K562 (cell line): Measurements from ENCODE around the gene NT5DC4. TPM values are rescaled to one million over a fixed set of nuclear protein-coding genes. Genes with fewer than 3 reads are reported as not detected.

Experiments
- ATAC-seq: fragments of 200-7000 bp; cut with Tn5 transposase; 3 replicates; pipeline ENCODE4 v1.9.1; 2020; ENCODE audit warnings: moderate library complexity
- BruUV-seq: library from RNA; stranded (reverse); fragments of 400-500 nt; replicated peaks from 2 replicates; lab custom pipeline; 2021; lab: Mats Ljungman, UMichigan
- CTCF ChIA-PET: fragments of 300-600 bp; formaldehyde crosslinking; extraction: SDS; loops from one replicate; lab custom pipeline; 2021; ENCODE audit warnings: low intra/inter-chr PET ratio; lab: Yijun Ruan, JAX
- POLR2A ChIA-PET: fragments of 300-600, 350-650 bp; sonication (Branson Sonifier 250); formaldehyde crosslinking; extraction: SDS; loops from one replicate; lab custom pipeline; 2021; ENCODE audit warnings: antibody characterized with exemption, inconsistent platforms; lab: Yijun Ruan, JAX
- DNase-seq, 4 experiments: peaks; one replicate each; pipeline versions ENCODE4 v3.0.0 to v3.0.0-alpha.2; 2011 to 2018; ENCODE audit warnings: low spot score in 3 of 4, mixed read lengths in 3 of 4; ENCODE audit errors: extremely low read depth in 1 of 4
- FAIRE-seq: peaks from 2 replicates; lab custom pipeline; 2011; peaks lifted over from hg19 to GRCh38; lab: Jason Lieb, UNC
- H2AFZ ChIP-seq: 2 replicates; pipeline ENCODE4 v1.6.0; 2011; ENCODE audit warnings: low read depth, low read length, control low read depth, inconsistent platforms
- H3K27ac ChIP-seq: fragments of 200-600 bp; 3 replicates; pipeline ENCODE4 v1.8.0; 2011; ENCODE audit warnings: low read depth, mild to moderate bottlenecking, control low read depth, inconsistent platforms, low read length, moderate library complexity, mixed read lengths; ENCODE audit errors: extremely low read depth
- H3K27me3 ChIP-seq, 2 experiments: fragments of 300-600 bp in 1 of 2; 2 replicates in 1 of 2; 3 replicates in 1 of 2; pipeline versions ENCODE4 v1.6.0 to v1.8.0; 2011; ENCODE audit warnings: inconsistent platforms in 2 of 2, low read length in 2 of 2, mild to moderate bottlenecking in 1 of 2, mixed read lengths in 1 of 2, moderate library complexity in 1 of 2; ENCODE audit not compliant: control insufficient read depth in 2 of 2, insufficient read depth in 2 of 2
- H3K36me3 ChIP-seq: fragments of 300-600 bp; 3 replicates; pipeline ENCODE4 v1.8.0; 2011; ENCODE audit warnings: mild to moderate bottlenecking, low read length, inconsistent platforms; ENCODE audit not compliant: control insufficient read depth, insufficient read depth
- H3K4me1 ChIP-seq, 2 experiments: fragments of 200-600 bp in 1 of 2; replicated peaks in 1 of 2; 2 replicates in 1 of 2; 3 replicates in 1 of 2; pipeline versions ENCODE4 v1.5.1 to v1.8.0; 2011; ENCODE audit warnings: inconsistent platforms in 2 of 2, low read length in 2 of 2, mild to moderate bottlenecking in 1 of 2, mixed read lengths in 1 of 2, moderate library complexity in 1 of 2; ENCODE audit not compliant: control insufficient read depth in 2 of 2, insufficient read depth in 2 of 2
- H3K4me2 ChIP-seq: 2 replicates; pipeline ENCODE4 v1.6.1; 2011; ENCODE audit warnings: low read length, control low read depth, inconsistent platforms, mixed read lengths; ENCODE audit not compliant: insufficient read depth
- H3K4me3 ChIP-seq: fragments of 200-600 bp; sonication (generic), shearing (Covaris generic); 2 replicates; pipeline ENCODE4 v1.5.1; 2016; ENCODE audit warnings: control low read depth, inconsistent platforms
- H3K79me2 ChIP-seq: fragments of 200-600 bp; 3 replicates; pipeline ENCODE4 v1.8.0; 2011; ENCODE audit warnings: low read length, inconsistent platforms; ENCODE audit not compliant: control insufficient read depth, insufficient read depth
- H3K9ac ChIP-seq, 2 experiments: 2 replicates each; pipeline versions ENCODE4 v1.6.0 to v1.6.1; 2011; ENCODE audit warnings: low read depth in 2 of 2, low read length in 2 of 2, control low read depth in 1 of 2, inconsistent platforms in 1 of 2, mild to moderate bottlenecking in 1 of 2, mixed read lengths in 1 of 2; ENCODE audit not compliant: insufficient read depth in 1 of 2
- H3K9me1 ChIP-seq: one replicate; pipeline ENCODE4 v1.6.0; 2011; ENCODE audit warnings: inconsistent platforms, mild to moderate bottlenecking, low read length, moderate library complexity; ENCODE audit not compliant: control insufficient read depth, insufficient read depth
- H3K9me3 ChIP-seq: replicated peaks from 2 replicates; pipeline ENCODE4 v1.5.1; 2011; ENCODE audit warnings: low read depth, low read length, inconsistent platforms; ENCODE audit not compliant: control insufficient read depth, insufficient read depth
- H4K20me1 ChIP-seq: replicated peaks from 2 replicates; pipeline ENCODE4 v1.6.1; 2011; ENCODE audit warnings: low read length, inconsistent platforms, mixed read lengths; ENCODE audit not compliant: control insufficient read depth, insufficient read depth
- COPS2 ChIP-seq: fragments of 450-650 bp; conservative IDR thresholded peaks from 2 replicates; pipeline ENCODE4 v1.6.1; 2016; ENCODE audit warnings: mild to moderate bottlenecking, moderate library complexity
- CREB3 ChIP-seq: fragments of 450-650 bp; conservative IDR thresholded peaks from 2 replicates; pipeline ENCODE4 v1.6.1; 2016; ENCODE audit warnings: missing genetic modification characterization, low read depth, mild to moderate bottlenecking, missing compliant biosample characterization, moderate library complexity
- PCBP2 ChIP-seq: fragments of 200-400 bp; formaldehyde crosslinking; IDR thresholded peaks from 2 replicates; pipeline ENCODE4 v1.6.1; 2018; ENCODE audit warnings: low read length, low read depth, mild to moderate bottlenecking, moderate library complexity; ENCODE audit not compliant: poor library complexity, severe bottlenecking
- TAF15 ChIP-seq: fragments of 200-400 bp; formaldehyde crosslinking; IDR thresholded peaks from 2 replicates; pipeline ENCODE4 v1.6.1; 2017; ENCODE audit warnings: mild to moderate bottlenecking, low read depth, low read length, moderate library complexity
- THRB ChIP-seq: fragments of 450-650 bp; formaldehyde crosslinking; conservative IDR thresholded peaks from 2 replicates; pipeline ENCODE4 v1.4.0; 2022; ENCODE audit warnings: mild to moderate bottlenecking, missing genetic modification characterization
- VEZF1 ChIP-seq: fragments of 200-800 bp; sonication (Bioruptor generic); IDR thresholded peaks from 2 replicates; pipeline ENCODE4 v1.6.1; 2017; ENCODE audit warnings: missing genetic modification characterization, missing compliant biosample characterization
- ZNF551 ChIP-seq: fragments of 250-450 bp; sonication (Bioruptor Pico); IDR thresholded peaks from 2 replicates; pipeline ENCODE4 v1.5.0; 2021; ENCODE audit warnings: mild to moderate bottlenecking, moderate library complexity
- ZNF592 ChIP-seq: fragments of 450-650 bp; IDR thresholded peaks from 2 replicates; pipeline ENCODE4 v1.6.1; 2017; ENCODE audit warnings: antibody characterized with exemption, mild to moderate bottlenecking
- ZSCAN32 ChIP-seq: fragments of 450-650 bp; formaldehyde crosslinking; IDR thresholded peaks from 2 replicates; pipeline ENCODE4 v1.4.0; 2020; ENCODE audit warnings: mild to moderate bottlenecking, moderate library complexity
- WGBS: fragments of 100-300 bp; shearing (Covaris generic); methylation state at CpG from one replicate; pipeline ENCODE4 v1.1.6; 2016; ENCODE audit warnings: low coverage, mixed read lengths; ENCODE audit not compliant: insufficient coverage; ENCODE audit errors: missing lambda C conversion rate; 5-methylcytosine and 5-hydroxymethylcytosine counted together
- in situ Hi-C: fragments of 300-500 bp; cut with MboI; formaldehyde crosslinking; loops from 4 replicates; pipeline ENCODE4 v1.15.0; 2018; ENCODE audit warnings: inconsistent platforms, mixed read lengths
- intact Hi-C: fragments of 100-400 bp; cut with micrococcal nuclease; formaldehyde crosslinking; loops from 2 replicates; pipeline ENCODE4 v1.14.2; 2022
- polyA plus RNA-seq, 8 experiments: library from polyadenylated mRNA; depleted of rRNA in 4 of 8; stranded (reverse) in 5 of 8; unstranded in 3 of 8; fragments of >200 nt; fragmentation: Nextera tagmentation in 2 of 8; fragmentation: Illumina TruSeq in 1 of 8; extraction: Ambion mirVana in 2 of 8; extraction: Trizol in 1 of 8; gene quantifications; 2 replicates each; pipeline versions ENCODE4 v1.2.1 to v1.2.3, GENCODE V29; 2011 to 2014; ENCODE audit warnings: inconsistent platforms in 1 of 8, missing spikeins in 1 of 8
- total RNA-seq, 7 experiments: library from RNA; depleted of rRNA in 6 of 7; stranded (reverse); fragments of >200 nt in 6 of 7; fragmentation: Illumina TruSeq in 2 of 7; extraction: Trizol in 2 of 7; gene quantifications; 2 replicates each; pipeline versions ENCODE4 v1.2.1 to v1.2.3, GENCODE V29; 2011 to 2021; ENCODE audit warnings: low replicate concordance in 1 of 7

Gene NT5DC4
- total and polyA plus RNA-seq, 9 of the 15 experiments (the other 6 are each of a cell fraction or from before 2014, with no cell fraction given): 0.44 to 6.9 (median 2.5) TPM

GRCh38 chr2:112682101-112682500 lies 38.7 kb upstream of the NT5DC4 start (continued):
- TF ChIP-seq ZNF592: 0 out of 2 replicates have a peak, but pooled peaks have one; percentile 40
- TF ChIP-seq, all 486 proteins: peak for 5

- Histone ChIP-seq H3K27ac (peak overlapping the region; percentile 86), H4K20me1 (no peaks in the 10 kb centered on the region), H3K27me3 (no peaks in the 10 kb centered on the region), H3K36me3 (no peaks in the 10 kb centered on the region), H3K9ac (peak overlapping the region; percentile 60 to 67), H3K9me1 (no peaks in the 10 kb centered on the region), H3K4me2 (peak overlapping the region; percentile 73), H2AFZ (peak overlapping the region; percentile 86), H3K9me3 (no peaks in the 10 kb centered on the region), H3K79me2 (no peaks in the 10 kb centered on the region), H3K4me3 (no peak overlapping the region), H3K4me1 (peaks cover 41 to 66% of the 10 kb centered on the region in 2 experiments)
- 15% methylated on average over 12 of the region's 12 CpGs for WGBS
- ATAC-seq (peak; percentile 75), DNase-seq (peak; percentile 90 to 96 (median 94)), FAIRE-seq (peak; percentile 94)
- no TSS peak for BruUV-seq
- intact Hi-C loops (loop anchor here (1.0 kb wide), 1 partner anchor 38 kb away; the partner anchor contains the start of gene SLC20A1), in situ Hi-C loops (no loop called here)
- CTCF ChIA-PET: no interaction called here
- POLR2A ChIA-PET: interaction anchor here (0.9 to 3.1 kb wide), 10 partner anchors 9 to 39 kb away, joined by 3 to 12 read pairs (median 6); partner anchors contain the start of gene SLC20A1
- TF ChIP-seq ZSCAN32: no peak
- TF ChIP-seq COPS2: no peak
- TF ChIP-seq CREB3 (tag): no peak
- TF ChIP-seq VEZF1 (CRISPR knock-in tag): peak; percentile 78
- no peak for TF ChIP-seq PCBP2
- TF ChIP-seq ZNF551 (CRISPR knock-in tag): no peak
- TF ChIP-seq THRB (CRISPR knock-in tag): no peak
- no peak for TF ChIP-seq TAF15
Measured at GRCh38 chr2:112683550-112684414, 37.0 kb upstream of the NT5DC4 start.
